ENCODE data around the gene CHD6. TPM values are rescaled to one million over a fixed set of nuclear protein-coding genes. Genes with fewer than 3 reads are reported as not detected.

Gene CHD6
- total RNA-seq, 5 donors from 2014 or later (not counting 1 experiment from before 2014, with no cell fraction given): 68.4 to 105 (median 74.9) TPM

GRCh38 chr20:41476446-41476845, 141.7 kb downstream of the CHD6 start:
- Mint-ChIP-seq H3K27ac (no peak overlapping the region), H3K9me3 (no peaks in the 10 kb centered on the region), H3K4me1 (peaks cover 17 to 40% (median 26%) of the 10 kb centered on the region in 3 donors), H3K36me3 (peaks cover 68% of the 10 kb centered on the region), H3K4me3 (no peak overlapping the region), H3K27me3 (no peaks in the 10 kb centered on the region)
- no CpG with 5 or more reads among the region's 1 CpG for WGBS (ENCODE audit: insufficient coverage)
- no peak overlapping the region for H3K27ac ChIP-seq (ENCODE audit: low read length)
- peaks cover 0 to 16% of the 10 kb centered on the region in 2 experiments for H3K4me1 ChIP-seq (ENCODE audit: control insufficient read depth in 1 of 2, extremely low read depth in 1 of 2, insufficient read depth in 2 of 2, low read length in 2 of 2)
- peaks cover 0 to 40% of the 10 kb centered on the region in 2 donors for H3K36me3 ChIP-seq (ENCODE audit: control insufficient read depth in 2 of 2, extremely low read depth in 1 of 2, insufficient read depth in 1 of 2, low read length in 1 of 2)
- CTCF ChIA-PET: interaction anchor here in 1 of 2 donors (0.6 kb wide), 1 partner anchor 278 kb away, joined by 5 read pairs; no protein-coding TSS in a partner anchor
- no peaks in the 10 kb centered on the region for H3K27me3 ChIP-seq (replicated peaks in 1 of 2; ENCODE audit: control insufficient read depth in 2 of 2, extremely low read depth in 1 of 2, insufficient read depth in 2 of 2, low read length in 1 of 2)
- DNase-seq (no peak), ATAC-seq (replicated peaks in 1 of 4) (no peak)
- POLR2A ChIA-PET: no interaction called here
- H3K9me3 ChIP-seq: no peaks in the 10 kb centered on the region
- no peak overlapping the region for H3K4me3 ChIP-seq (ENCODE audit: control insufficient read depth in 1 of 2, extremely low read depth in 1 of 2, low read length in 1 of 2)

GRCh38 chr20:41476013-41476441, 142.2 kb downstream of the CHD6 start:
- POLR2A ChIA-PET: no interaction called here
- Mint-ChIP-seq H3K27me3 (no peaks in the 10 kb centered on the region), H3K36me3 (peaks cover 69% of the 10 kb centered on the region), H3K4me1 (peaks cover 17 to 40% (median 26%) of the 10 kb centered on the region in 3 donors), H3K4me3 (no peak overlapping the region), H3K9me3 (no peaks in the 10 kb centered on the region), H3K27ac (no peak overlapping the region)
- Histone ChIP-seq H3K36me3 (ENCODE audit: control insufficient read depth in 2 of 2, extremely low read depth in 1 of 2, insufficient read depth in 1 of 2, low read length in 1 of 2) (peaks cover 0 to 43% of the 10 kb centered on the region in 2 donors), H3K27me3 (replicated peaks in 1 of 2; ENCODE audit: control insufficient read depth in 2 of 2, extremely low read depth in 1 of 2, insufficient read depth in 2 of 2, low read length in 1 of 2) (no peaks in the 10 kb centered on the region), H3K4me3 (ENCODE audit: control insufficient read depth in 1 of 2, extremely low read depth in 1 of 2, low read length in 1 of 2) (no peak overlapping the region), H3K4me1 (ENCODE audit: control insufficient read depth in 1 of 2, extremely low read depth in 1 of 2, insufficient read depth in 2 of 2, low read length in 2 of 2) (peaks cover 0 to 16% of the 10 kb centered on the region in 2 experiments), H3K9me3 (no peaks in the 10 kb centered on the region), H3K27ac (ENCODE audit: low read length) (no peak overlapping the region)
- DNase-seq (no peak), ATAC-seq (replicated peaks in 1 of 4) (no peak)
- CTCF ChIA-PET: interaction anchor here in 1 of 2 donors (0.6 kb wide), 1 partner anchor 279 kb away, joined by 5 read pairs; no protein-coding TSS in a partner anchor

GRCh38 chr20:41475503-41475902, 142.7 kb downstream of the CHD6 start:
- H3K36me3 Mint-ChIP-seq: peaks cover 72% of the 10 kb centered on the region
- H3K4me1 Mint-ChIP-seq: peaks cover 14 to 36% (median 22%) of the 10 kb centered on the region in 3 donors
- ATAC-seq (replicated peaks in 1 of 4): no peak
- no peak overlapping the region for H3K27ac ChIP-seq (ENCODE audit: low read length)
- H3K9me3 ChIP-seq: no peaks in the 10 kb centered on the region
- peaks cover 0 to 10% of the 10 kb centered on the region in 2 experiments for H3K4me1 ChIP-seq (ENCODE audit: control insufficient read depth in 1 of 2, extremely low read depth in 1 of 2, insufficient read depth in 2 of 2, low read length in 2 of 2)
- H3K27me3 ChIP-seq (replicated peaks in 1 of 2; ENCODE audit: control insufficient read depth in 2 of 2, extremely low read depth in 1 of 2, insufficient read depth in 2 of 2, low read length in 1 of 2): no peaks in the 10 kb centered on the region
- WGBS (ENCODE audit: insufficient coverage): no CpG with 5 or more reads among the region's 1 CpG
- H3K36me3 ChIP-seq (ENCODE audit: control insufficient read depth in 2 of 2, extremely low read depth in 1 of 2, insufficient read depth in 1 of 2, low read length in 1 of 2): peaks cover 3 to 47% of the 10 kb centered on the region in 2 donors
- H3K4me3 ChIP-seq (ENCODE audit: control insufficient read depth in 1 of 2, extremely low read depth in 1 of 2, low read length in 1 of 2): no peak overlapping the region
- DNase-seq: no peak
- H3K27me3 Mint-ChIP-seq: no peaks in the 10 kb centered on the region
- ChIA-PET CTCF (no interaction called here), POLR2A (no interaction called here)
- no peak overlapping the region for H3K4me3 Mint-ChIP-seq
- H3K9me3 Mint-ChIP-seq: no peaks in the 10 kb centered on the region
- no peak overlapping the region for H3K27ac Mint-ChIP-seq

- Histone ChIP-seq H3K27me3 (replicated peaks in 1 of 2; ENCODE audit: control insufficient read depth in 2 of 2, extremely low read depth in 1 of 2, insufficient read depth in 2 of 2, low read length in 1 of 2) (no peaks in the 10 kb centered on the region), H3K9me3 (peaks cover 2% of the 10 kb centered on the region), H3K4me1 (ENCODE audit: control insufficient read depth in 1 of 2, extremely low read depth in 1 of 2, insufficient read depth in 2 of 2, low read length in 2 of 2) (no peaks in the 10 kb centered on the region), H3K27ac (ENCODE audit: low read length) (no peak overlapping the region), H3K36me3 (ENCODE audit: control insufficient read depth in 2 of 2, extremely low read depth in 1 of 2, insufficient read depth in 1 of 2, low read length in 1 of 2) (peaks cover 12 to 58% of the 10 kb centered on the region in 2 donors), H3K4me3 (ENCODE audit: control insufficient read depth in 1 of 2, extremely low read depth in 1 of 2, low read length in 1 of 2) (no peak overlapping the region)
- Mint-ChIP-seq H3K27me3 (no peaks in the 10 kb centered on the region), H3K4me3 (no peak overlapping the region), H3K27ac (no peak overlapping the region), H3K9me3 (no peaks in the 10 kb centered on the region), H3K4me1 (peaks cover 0 to 6% (median 1%) of the 10 kb centered on the region in 3 donors), H3K36me3 (peaks cover 78% of the 10 kb centered on the region)
- WGBS (ENCODE audit: insufficient coverage): 92% methylated on average over 6 of the region's 7 CpGs
- CTCF ChIA-PET: no interaction called here
- no peak for ATAC-seq (replicated peaks in 1 of 4)
- DNase-seq: no peak
- POLR2A ChIA-PET: no interaction called here
Observed at GRCh38 chr20:41470362-41471095, 147.6 kb downstream of the CHD6 start.

- H3K27me3 Mint-ChIP-seq: no peaks in the 10 kb centered on the region
Observed at GRCh38 chr20:41469868-41470267, 148.3 kb downstream of the CHD6 start.

GRCh38 chr20:41468994-41469600, 149.1 kb downstream of the CHD6 start:
- Mint-ChIP-seq H3K9me3 (peaks cover 0 to 4% (median 0%) of the 10 kb centered on the region in 3 donors), H3K36me3 (peaks cover 81% of the 10 kb centered on the region), H3K4me1 (peaks cover 0 to 4% (median 0%) of the 10 kb centered on the region in 3 donors), H3K27ac (no peak overlapping the region), H3K4me3 (no peak overlapping the region), H3K27me3 (no peaks in the 10 kb centered on the region)
- WGBS (ENCODE audit: insufficient coverage): 100% methylated on average over 1 of the region's 5 CpGs
- Histone ChIP-seq H3K27me3 (replicated peaks in 1 of 2; ENCODE audit: control insufficient read depth in 2 of 2, extremely low read depth in 1 of 2, insufficient read depth in 2 of 2, low read length in 1 of 2) (no peaks in the 10 kb centered on the region), H3K36me3 (ENCODE audit: control insufficient read depth in 2 of 2, extremely low read depth in 1 of 2, insufficient read depth in 1 of 2, low read length in 1 of 2) (peaks cover 12 to 55% of the 10 kb centered on the region in 2 donors), H3K9me3 (peaks cover 2% of the 10 kb centered on the region), H3K4me1 (ENCODE audit: control insufficient read depth in 1 of 2, extremely low read depth in 1 of 2, insufficient read depth in 2 of 2, low read length in 2 of 2) (no peaks in the 10 kb centered on the region), H3K4me3 (ENCODE audit: control insufficient read depth in 1 of 2, extremely low read depth in 1 of 2, low read length in 1 of 2) (no peak overlapping the region), H3K27ac (ENCODE audit: low read length) (no peak overlapping the region)
- CTCF ChIA-PET: no interaction called here
- POLR2A ChIA-PET: no interaction called here
- ATAC-seq (replicated peaks in 1 of 4) (no peak), DNase-seq (no peak)

More at GRCh38 chr20:41469868-41470267, 148.3 kb downstream of the CHD6 start:
- Histone ChIP-seq H3K27me3 (replicated peaks in 1 of 2; ENCODE audit: control insufficient read depth in 2 of 2, extremely low read depth in 1 of 2, insufficient read depth in 2 of 2, low read length in 1 of 2) (no peaks in the 10 kb centered on the region), H3K4me3 (ENCODE audit: control insufficient read depth in 1 of 2, extremely low read depth in 1 of 2, low read length in 1 of 2) (no peak overlapping the region), H3K36me3 (ENCODE audit: control insufficient read depth in 2 of 2, extremely low read depth in 1 of 2, insufficient read depth in 1 of 2, low read length in 1 of 2) (peaks cover 12 to 58% of the 10 kb centered on the region in 2 donors), H3K27ac (ENCODE audit: low read length) (no peak overlapping the region), H3K4me1 (ENCODE audit: control insufficient read depth in 1 of 2, extremely low read depth in 1 of 2, insufficient read depth in 2 of 2, low read length in 2 of 2) (no peaks in the 10 kb centered on the region), H3K9me3 (peaks cover 2% of the 10 kb centered on the region)
- ChIA-PET POLR2A (no interaction called here), CTCF (no interaction called here)
- H3K4me1 Mint-ChIP-seq: peaks cover 0 to 6% (median 0%) of the 10 kb centered on the region in 3 donors
- ATAC-seq (replicated peaks in 1 of 4) (no peak), DNase-seq (no peak)
- H3K4me3 Mint-ChIP-seq: no peak overlapping the region
- peaks cover 80% of the 10 kb centered on the region for H3K36me3 Mint-ChIP-seq
- peaks cover 0 to 4% (median 0%) of the 10 kb centered on the region in 3 donors for H3K9me3 Mint-ChIP-seq
- H3K27ac Mint-ChIP-seq: no peak overlapping the region
- WGBS (ENCODE audit: insufficient coverage): no CpG with 5 or more reads among the region's 3 CpGs

All from T-cell (primary cell).